NOMO-1 (cell line): Measurements from ENCODE around the gene LRRC56.

Source experiments
- DNase-seq, 2 experiments: peaks; one replicate each; lab custom pipeline; 2025; ENCODE audit not compliant: unreplicated experiment in 2 of 2; lab: John Stamatoyannopoulos, UW

The LRRC56 gene

DNA sequence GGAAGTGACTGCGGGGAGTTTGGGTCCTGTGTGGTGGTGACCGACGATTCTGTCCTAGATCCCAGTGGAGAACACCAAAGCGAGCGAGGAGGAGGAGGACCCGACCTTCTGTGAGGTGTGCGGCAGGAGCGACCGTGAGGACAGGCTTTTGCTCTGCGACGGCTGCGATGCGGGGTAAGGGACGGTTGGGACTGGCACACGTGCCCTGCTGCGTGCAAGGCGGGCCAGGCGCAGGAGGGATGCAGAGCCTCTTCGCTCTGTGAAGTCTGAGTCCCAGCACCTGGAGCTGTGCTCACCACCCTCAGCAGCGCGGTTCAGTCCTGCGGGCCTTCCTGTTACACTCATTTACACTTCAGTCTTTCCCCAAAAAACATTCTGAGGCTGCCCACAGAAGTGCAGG, 55.2 kb downstream of the LRRC56 start:
- no peak for DNase-seq

DNA sequence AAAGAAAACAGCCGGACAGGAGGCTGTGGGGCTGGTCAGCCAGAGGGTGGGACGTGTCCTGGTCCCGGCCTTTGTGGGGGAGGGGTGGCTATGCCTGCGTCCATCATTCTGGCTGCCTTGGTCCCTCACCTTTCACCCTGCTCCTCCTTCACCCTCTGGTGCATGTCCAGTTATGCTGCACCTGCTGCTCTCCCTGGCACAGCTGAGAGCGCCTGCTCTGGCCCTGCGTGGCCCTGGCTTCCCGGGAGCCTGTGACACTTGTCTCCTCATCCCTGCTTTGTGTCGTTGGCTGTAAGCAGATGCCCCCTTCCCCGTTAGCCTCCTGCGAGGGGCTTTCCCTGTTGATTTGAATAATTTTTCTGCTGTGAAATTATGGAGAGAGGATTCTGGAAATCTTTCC, 55.6 kb downstream of the LRRC56 start:
- no peak for DNase-seq

DNA sequence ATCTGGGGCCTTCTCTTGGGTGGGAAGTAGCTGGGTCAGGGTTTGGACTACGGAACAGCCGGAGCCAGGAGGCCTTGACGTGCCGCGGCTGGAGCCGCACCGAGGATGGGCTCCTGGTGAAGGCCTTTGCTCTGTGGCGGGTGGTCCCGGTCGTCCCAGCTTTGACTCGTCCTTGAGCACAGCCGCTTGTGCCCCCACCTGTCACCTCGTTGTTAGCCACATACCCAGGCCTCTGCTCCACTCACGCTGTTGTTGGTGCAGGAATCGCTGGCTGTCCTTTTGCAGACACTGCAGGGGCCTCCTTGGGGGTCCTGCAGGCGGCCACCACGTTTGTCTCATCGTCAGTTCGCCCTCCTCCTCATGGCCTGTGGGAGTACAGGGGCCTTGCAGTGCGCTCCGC, 56.0 kb downstream of the LRRC56 start:
- DNase-seq: no peak

DNA sequence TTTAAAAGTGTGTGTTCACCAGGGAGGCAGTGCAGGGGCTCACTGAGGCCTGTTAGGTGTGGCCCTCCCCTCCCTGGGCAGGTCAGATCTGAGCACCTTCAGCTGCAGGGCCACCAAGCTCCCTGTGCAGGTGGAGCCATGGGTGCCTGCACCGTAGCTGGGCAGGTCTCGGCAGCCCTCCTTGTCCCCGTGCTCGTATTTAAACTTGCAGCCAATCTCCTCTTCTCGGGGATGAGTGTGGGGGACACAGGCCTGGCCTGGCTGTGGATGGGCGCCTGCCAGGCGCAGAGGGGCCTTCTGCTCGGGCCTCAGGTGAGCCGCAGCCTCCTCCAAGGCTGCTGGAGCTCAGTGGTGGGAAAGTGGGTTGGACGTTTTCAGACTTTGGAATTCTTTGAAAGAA, 58.1 kb downstream of the LRRC56 start:
- DNase-seq: no peak

DNA sequence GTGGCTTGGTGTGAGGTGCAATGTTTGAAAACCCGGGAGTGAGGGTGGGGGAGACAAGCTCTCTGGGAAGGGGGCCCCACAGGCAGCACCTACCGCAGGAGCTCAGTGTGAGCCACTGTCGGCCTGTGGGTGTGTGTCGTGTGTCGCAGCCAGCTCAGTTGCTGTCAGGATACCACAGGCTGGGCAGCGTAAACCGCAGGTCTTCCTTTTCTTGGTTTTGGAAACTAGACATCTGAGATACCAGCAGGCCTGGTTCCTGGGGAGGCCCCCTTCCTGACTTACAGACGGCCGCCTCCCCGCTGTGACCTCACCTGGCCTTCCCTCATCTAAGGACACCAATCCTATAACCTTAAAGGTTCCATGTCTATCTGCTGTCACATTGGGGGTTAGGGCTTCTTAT, 59.0 kb downstream of the LRRC56 start:
- DNase-seq: no peak

DNA sequence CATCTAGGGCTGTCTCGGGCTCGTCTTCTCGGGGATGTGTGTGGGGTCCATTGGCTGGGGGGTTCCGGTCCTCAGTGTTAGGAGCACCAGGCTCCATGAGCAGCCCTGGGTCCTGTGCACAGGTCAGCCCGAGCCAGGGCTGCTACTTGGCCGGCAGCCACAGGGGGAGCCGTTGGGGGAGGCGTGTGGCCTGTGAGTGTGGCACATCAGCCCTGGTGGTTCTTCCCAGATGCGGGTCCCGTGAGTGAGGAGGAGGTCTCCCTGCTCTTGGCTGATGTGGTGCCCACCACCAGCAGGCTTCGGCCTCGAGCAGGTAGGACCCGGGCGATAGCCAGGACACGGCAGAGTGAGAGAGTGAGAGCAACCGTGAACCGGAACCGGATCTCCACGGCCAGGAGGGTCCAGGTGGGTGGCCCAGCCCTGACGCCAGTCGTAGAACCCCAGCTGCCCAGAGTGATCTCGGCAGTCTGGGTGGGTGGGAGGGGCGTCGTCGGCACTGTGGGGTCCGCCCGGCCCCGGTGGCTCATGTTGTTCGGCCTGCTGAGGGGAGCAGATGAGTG, 59.9 kb downstream of the LRRC56 start:
- no peak for DNase-seq

DNA sequence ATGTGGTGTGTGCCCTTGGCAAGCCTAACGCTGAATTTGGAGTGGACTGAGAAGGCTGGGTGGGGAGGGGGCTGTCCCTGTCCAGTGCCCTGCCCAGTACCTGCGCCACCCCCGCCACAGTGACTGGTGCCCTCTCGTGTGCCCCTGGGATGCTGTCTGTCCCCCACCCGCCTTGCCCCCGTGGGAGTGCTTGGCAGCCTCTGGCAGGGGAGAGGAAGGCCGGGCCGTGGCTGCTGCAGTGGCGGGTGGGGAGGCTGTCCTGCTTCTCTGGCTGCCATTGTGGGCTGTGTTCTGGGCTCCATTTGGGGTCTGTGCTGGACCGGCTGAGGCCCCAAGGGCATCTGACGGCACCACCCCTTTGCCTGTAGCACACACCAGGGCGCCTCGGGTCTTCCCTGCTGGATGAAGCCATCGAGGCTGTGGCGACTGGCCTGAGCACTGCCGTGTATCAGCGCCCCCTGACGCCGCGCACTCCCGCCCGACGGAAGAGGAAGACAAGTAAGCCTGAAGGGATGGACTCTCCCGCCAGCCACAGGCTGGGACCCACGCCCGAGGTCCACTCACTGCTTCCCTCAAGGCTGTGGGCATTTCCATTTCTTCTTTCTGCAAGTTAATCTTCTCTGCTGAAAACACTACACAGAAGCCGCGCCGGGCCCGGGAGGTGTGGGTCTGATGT, 60.8 kb downstream of the LRRC56 start:
- no peak for DNase-seq

DNA sequence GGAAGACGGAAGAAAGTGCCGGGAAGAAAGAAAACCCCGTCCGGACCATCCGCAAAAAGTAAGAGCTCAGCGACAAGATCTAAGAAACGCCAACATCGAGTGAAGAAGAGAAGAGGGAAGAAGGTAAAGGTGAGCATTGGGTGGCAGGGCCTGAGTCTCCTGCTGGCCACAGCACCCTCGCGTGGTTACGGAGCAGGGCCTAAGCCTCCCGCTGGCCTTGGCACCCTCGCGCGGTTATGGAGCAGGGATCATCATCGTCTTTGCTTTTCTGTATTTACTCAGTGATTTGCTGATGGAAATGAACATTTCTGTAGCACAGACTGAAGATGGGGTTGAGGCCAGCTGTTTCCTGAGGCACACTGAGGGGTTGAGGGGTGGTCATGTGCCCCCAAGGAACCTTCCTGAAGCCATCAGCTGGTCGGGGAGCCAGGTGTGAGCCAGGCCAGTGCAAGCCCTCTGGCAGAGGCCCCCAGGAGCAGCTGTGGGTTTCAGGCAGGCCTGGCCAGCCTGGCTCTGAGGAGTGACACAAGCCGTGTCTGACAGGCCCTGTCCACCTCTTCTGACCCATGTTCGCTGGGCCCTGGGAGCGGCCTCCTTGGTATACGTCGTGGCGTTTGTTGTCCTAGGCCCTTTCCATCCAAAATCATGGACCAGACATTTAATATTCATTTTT, 64.4 kb downstream of the LRRC56 start:
- DNase-seq: no peak

DNA sequence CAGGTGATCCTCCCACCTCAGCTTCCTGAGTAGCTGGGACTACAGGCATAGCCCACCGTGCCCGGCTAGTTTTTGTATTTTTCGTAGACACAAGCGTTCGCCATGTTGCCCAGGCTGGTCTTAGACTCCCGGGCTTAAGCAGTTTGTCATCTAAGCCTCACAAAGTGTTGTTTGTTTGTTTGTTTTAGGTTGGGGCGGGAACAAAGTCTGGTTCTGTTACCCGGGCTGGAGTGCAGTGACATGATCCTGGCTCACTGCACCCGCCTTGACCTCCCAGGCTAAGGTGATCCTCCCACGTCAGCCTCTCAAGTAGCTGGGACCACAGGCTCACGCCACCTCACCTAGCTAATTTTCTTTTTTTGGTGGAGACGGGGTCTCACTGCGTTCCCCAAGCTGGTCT, 65.8 kb downstream of the LRRC56 start:
- no peak for DNase-seq
